K562 (cell line): ENCODE measurements around the gene TRAPPC2B. TPM values are rescaled to one million over a fixed set of nuclear protein-coding genes. Genes with fewer than 3 reads are reported as not detected.

Experiments
- BCL6 ChIP-seq: fragments of 250-450 bp; sonication (Bioruptor Pico); IDR thresholded peaks from 2 replicates; pipeline ENCODE4 v1.4.0; 2020
- CTBP1 ChIP-seq: fragments of 450-650 bp; IDR thresholded peaks from 2 replicates; pipeline ENCODE4 v1.6.1; 2016; ENCODE audit warnings: borderline replicate concordance
- EZH2 ChIP-seq: IDR thresholded peaks from 2 replicates; pipeline ENCODE4 v1.6.1; 2012; ENCODE audit warnings: low read depth, mild to moderate bottlenecking, inconsistent platforms, low read length, borderline replicate concordance
- FOSL1 ChIP-seq: fragments of 200-800 bp; sonication (Bioruptor generic); conservative IDR thresholded peaks from 2 replicates; pipeline ENCODE4 v1.6.1; 2016; ENCODE audit warnings: missing genetic modification characterization, missing compliant biosample characterization
- HDAC6 ChIP-seq: IDR thresholded peaks from 2 replicates; pipeline ENCODE4 v1.6.1; 2012; ENCODE audit warnings: low read depth, mild to moderate bottlenecking, control low read depth, inconsistent platforms, low read length, moderate library complexity
- KDM2B ChIP-seq: fragments of 250-450 bp; sonication (Bioruptor Pico); IDR thresholded peaks from 2 replicates; pipeline ENCODE4 v1.8.0; 2021; ENCODE audit warnings: mild to moderate bottlenecking, moderate library complexity
- PURB ChIP-seq: sonication (generic); formaldehyde crosslinking; IDR thresholded peaks from 2 replicates; pipeline ENCODE4 v1.9.0; 2021; ENCODE audit warnings: low read depth, mild to moderate bottlenecking, missing genetic modification reagents
- SMARCA4 ChIP-seq: fragments of 450-650 bp; IDR thresholded peaks from 2 replicates; pipeline ENCODE4 v1.6.1; 2016
- polyA plus RNA-seq, 8 experiments: library from polyadenylated mRNA; depleted of rRNA in 4 of 8; stranded (reverse) in 5 of 8; unstranded in 3 of 8; fragments of >200 nt; fragmentation: Nextera tagmentation in 2 of 8; fragmentation: Illumina TruSeq in 1 of 8; extraction: Ambion mirVana in 2 of 8; extraction: Trizol in 1 of 8; gene quantifications; 2 replicates each; pipeline versions ENCODE4 v1.2.1 to v1.2.3, GENCODE V29; 2011 to 2014; ENCODE audit warnings: inconsistent platforms in 1 of 8, missing spikeins in 1 of 8
- total RNA-seq, 7 experiments: library from RNA; depleted of rRNA in 6 of 7; stranded (reverse); fragments of >200 nt in 6 of 7; fragmentation: Illumina TruSeq in 2 of 7; extraction: Trizol in 2 of 7; gene quantifications; 2 replicates each; pipeline versions ENCODE4 v1.2.1 to v1.2.3, GENCODE V29; 2011 to 2021; ENCODE audit warnings: low replicate concordance in 1 of 7
- TF ChIP-seq, protein P1 (sequence below): sonication (generic); formaldehyde crosslinking; IDR thresholded peaks from 2 replicates; pipeline ENCODE4 v1.8.1; 2023; ENCODE audit warnings: mild to moderate bottlenecking, missing genetic modification reagents
- TF ChIP-seq, protein P2 (sequence below): fragments of 450-650 bp; formaldehyde crosslinking; conservative IDR thresholded peaks from 2 replicates; pipeline ENCODE4 v1.4.0; 2022; ENCODE audit warnings: mild to moderate bottlenecking, missing genetic modification characterization
- TF ChIP-seq, protein P3 (sequence below): conservative IDR thresholded peaks from 2 replicates; pipeline ENCODE4 v1.6.1; 2011; ENCODE audit warnings: low read depth, mild to moderate bottlenecking, low read length; ENCODE audit not compliant: control insufficient read depth
- TF ChIP-seq, protein P4 (sequence below): fragments of 250-450 bp; sonication (Bioruptor Pico); IDR thresholded peaks from 2 replicates; pipeline ENCODE4 v1.5.0; 2020; ENCODE audit warnings: mild to moderate bottlenecking, borderline replicate concordance
- TF ChIP-seq, protein P5 (sequence below): sonication (generic); formaldehyde crosslinking; IDR thresholded peaks from 2 replicates; pipeline ENCODE4 v1.8.1; 2023; ENCODE audit warnings: mild to moderate bottlenecking, missing genetic modification reagents, moderate library complexity
- TF ChIP-seq, protein P6 (sequence below): IDR thresholded peaks from 2 replicates; pipeline ENCODE4 v1.6.1; 2016; ENCODE audit warnings: missing genetic modification characterization, missing compliant biosample characterization
- TF ChIP-seq, protein P7 (sequence below): fragments of 450-650 bp; IDR thresholded peaks from one replicate; pipeline ENCODE4 v1.6.1; 2018; ENCODE audit warnings: mild to moderate bottlenecking, moderate library complexity; ENCODE audit not compliant: partially characterized antibody

Gene TRAPPC2B
- total and polyA plus RNA-seq, 9 of the 15 experiments (the other 6 are each of a cell fraction or from before 2014, with no cell fraction given): 2.2 to 20.4 (median 4.6) TPM

DNA sequence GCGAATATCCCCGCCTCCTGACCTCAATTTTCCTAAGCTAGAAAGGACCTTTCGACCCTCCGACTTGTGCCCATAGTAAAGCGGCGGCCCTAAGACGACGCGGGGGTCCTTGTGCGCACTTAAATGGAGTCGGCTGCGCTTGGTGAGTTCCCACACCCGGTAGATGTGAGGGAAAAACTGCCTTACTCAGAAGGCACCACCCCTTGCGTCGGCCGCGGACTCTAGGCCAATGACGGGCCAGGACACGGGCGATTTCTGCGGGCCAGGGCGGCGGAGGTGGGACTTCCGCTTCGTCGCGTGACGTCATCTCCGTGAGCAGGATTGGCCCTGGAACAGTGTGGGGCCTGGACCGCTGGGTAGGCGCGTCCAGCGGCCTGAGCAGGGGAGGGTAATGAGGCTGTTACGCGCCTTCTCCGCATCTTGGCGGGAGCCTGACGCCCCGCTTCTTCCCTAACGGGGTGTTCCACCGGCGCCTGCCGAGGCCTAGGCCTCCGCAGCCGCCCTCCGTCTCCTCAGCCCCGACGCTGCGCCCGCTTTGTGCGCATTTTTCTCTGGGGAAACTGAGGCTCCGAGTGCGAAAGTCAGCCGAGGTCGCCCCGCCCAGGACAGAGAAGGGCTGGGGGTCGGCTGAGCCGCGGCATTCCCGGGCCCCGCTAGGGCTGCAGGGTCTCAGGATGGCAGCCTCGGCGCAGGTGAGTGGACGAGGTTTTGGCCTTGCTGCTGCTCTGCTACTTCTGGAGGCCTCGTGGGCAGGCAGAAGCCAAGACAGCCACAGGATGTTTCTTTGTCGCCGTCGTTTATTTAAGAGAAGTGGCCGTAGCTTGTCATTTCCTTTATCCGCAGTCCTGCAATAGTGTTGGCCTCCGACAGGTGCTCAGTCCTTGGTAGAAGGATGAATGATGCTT lies 42.9 kb upstream of the TRAPPC2B start, which contains the start of gene ZNF543 (continued):
- TF ChIP-seq, protein P1, sequence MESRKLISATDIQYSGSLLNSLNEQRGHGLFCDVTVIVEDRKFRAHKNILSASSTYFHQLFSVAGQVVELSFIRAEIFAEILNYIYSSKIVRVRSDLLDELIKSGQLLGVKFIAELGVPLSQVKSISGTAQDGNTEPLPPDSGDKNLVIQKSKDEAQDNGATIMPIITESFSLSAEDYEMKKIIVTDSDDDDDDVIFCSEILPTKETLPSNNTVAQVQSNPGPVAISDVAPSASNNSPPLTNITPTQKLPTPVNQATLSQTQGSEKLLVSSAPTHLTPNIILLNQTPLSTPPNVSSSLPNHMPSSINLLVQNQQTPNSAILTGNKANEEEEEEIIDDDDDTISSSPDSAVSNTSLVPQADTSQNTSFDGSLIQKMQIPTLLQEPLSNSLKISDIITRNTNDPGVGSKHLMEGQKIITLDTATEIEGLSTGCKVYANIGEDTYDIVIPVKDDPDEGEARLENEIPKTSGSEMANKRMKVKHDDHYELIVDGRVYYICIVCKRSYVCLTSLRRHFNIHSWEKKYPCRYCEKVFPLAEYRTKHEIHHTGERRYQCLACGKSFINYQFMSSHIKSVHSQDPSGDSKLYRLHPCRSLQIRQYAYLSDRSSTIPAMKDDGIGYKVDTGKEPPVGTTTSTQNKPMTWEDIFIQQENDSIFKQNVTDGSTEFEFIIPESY: no peak; the same call in none of the 2 replicates
- TF ChIP-seq, protein P2, sequence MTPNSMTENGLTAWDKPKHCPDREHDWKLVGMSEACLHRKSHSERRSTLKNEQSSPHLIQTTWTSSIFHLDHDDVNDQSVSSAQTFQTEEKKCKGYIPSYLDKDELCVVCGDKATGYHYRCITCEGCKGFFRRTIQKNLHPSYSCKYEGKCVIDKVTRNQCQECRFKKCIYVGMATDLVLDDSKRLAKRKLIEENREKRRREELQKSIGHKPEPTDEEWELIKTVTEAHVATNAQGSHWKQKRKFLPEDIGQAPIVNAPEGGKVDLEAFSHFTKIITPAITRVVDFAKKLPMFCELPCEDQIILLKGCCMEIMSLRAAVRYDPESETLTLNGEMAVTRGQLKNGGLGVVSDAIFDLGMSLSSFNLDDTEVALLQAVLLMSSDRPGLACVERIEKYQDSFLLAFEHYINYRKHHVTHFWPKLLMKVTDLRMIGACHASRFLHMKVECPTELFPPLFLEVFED (CRISPR knock-in tag): no peak
- TF ChIP-seq EZH2 (no peak), FOSL1 (tag) (peak; percentile 42; the same call in 1 of the 2 replicates), SMARCA4 (no peak), PURB (CRISPR knock-in tag) (no peak), HDAC6 (no peak), BCL6 (CRISPR knock-in tag) (no peak), KDM2B (CRISPR knock-in tag) (no peak), CTBP1 (no peak)
- TF ChIP-seq, protein P3, sequence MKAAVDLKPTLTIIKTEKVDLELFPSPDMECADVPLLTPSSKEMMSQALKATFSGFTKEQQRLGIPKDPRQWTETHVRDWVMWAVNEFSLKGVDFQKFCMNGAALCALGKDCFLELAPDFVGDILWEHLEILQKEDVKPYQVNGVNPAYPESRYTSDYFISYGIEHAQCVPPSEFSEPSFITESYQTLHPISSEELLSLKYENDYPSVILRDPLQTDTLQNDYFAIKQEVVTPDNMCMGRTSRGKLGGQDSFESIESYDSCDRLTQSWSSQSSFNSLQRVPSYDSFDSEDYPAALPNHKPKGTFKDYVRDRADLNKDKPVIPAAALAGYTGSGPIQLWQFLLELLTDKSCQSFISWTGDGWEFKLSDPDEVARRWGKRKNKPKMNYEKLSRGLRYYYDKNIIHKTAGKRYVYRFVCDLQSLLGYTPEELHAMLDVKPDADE: no peak
- TF ChIP-seq, protein P4, sequence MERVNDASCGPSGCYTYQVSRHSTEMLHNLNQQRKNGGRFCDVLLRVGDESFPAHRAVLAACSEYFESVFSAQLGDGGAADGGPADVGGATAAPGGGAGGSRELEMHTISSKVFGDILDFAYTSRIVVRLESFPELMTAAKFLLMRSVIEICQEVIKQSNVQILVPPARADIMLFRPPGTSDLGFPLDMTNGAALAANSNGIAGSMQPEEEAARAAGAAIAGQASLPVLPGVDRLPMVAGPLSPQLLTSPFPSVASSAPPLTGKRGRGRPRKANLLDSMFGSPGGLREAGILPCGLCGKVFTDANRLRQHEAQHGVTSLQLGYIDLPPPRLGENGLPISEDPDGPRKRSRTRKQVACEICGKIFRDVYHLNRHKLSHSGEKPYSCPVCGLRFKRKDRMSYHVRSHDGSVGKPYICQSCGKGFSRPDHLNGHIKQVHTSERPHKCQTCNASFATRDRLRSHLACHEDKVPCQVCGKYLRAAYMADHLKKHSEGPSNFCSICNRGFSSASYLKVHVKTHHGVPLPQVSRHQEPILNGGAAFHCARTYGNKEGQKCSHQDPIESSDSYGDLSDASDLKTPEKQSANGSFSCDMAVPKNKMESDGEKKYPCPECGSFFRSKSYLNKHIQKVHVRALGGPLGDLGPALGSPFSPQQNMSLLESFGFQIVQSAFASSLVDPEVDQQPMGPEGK (CRISPR knock-in tag): no peak
- TF ChIP-seq, protein P5, sequence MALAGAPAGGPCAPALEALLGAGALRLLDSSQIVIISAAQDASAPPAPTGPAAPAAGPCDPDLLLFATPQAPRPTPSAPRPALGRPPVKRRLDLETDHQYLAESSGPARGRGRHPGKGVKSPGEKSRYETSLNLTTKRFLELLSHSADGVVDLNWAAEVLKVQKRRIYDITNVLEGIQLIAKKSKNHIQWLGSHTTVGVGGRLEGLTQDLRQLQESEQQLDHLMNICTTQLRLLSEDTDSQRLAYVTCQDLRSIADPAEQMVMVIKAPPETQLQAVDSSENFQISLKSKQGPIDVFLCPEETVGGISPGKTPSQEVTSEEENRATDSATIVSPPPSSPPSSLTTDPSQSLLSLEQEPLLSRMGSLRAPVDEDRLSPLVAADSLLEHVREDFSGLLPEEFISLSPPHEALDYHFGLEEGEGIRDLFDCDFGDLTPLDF (CRISPR knock-in tag): no peak
- TF ChIP-seq, protein P6, sequence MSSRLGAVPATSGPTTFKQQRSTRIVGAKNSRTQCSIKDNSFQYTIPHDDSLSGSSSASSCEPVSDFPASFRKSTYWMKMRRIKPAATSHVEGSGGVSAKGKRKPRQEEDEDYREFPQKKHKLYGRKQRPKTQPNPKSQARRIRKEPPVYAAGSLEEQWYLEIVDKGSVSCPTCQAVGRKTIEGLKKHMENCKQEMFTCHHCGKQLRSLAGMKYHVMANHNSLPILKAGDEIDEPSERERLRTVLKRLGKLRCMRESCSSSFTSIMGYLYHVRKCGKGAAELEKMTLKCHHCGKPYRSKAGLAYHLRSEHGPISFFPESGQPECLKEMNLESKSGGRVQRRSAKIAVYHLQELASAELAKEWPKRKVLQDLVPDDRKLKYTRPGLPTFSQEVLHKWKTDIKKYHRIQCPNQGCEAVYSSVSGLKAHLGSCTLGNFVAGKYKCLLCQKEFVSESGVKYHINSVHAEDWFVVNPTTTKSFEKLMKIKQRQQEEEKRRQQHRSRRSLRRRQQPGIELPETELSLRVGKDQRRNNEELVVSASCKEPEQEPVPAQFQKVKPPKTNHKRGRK (tag): no peak
- TF ChIP-seq, protein P7, sequence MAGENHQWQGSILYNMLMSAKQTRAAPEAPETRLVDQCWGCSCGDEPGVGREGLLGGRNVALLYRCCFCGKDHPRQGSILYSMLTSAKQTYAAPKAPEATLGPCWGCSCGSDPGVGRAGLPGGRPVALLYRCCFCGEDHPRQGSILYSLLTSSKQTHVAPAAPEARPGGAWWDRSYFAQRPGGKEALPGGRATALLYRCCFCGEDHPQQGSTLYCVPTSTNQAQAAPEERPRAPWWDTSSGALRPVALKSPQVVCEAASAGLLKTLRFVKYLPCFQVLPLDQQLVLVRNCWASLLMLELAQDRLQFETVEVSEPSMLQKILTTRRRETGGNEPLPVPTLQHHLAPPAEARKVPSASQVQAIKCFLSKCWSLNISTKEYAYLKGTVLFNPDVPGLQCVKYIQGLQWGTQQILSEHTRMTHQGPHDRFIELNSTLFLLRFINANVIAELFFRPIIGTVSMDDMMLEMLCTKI: no peak
